OCI-LY3 (cell line): ENCODE data around the gene GLTP.

Experiments used
- H2AFZ ChIP-seq: fragments of 200-600, 300-600 bp; shearing (Covaris generic); 2 replicates; pipeline ENCODE4 v1.6.0; 2014; ENCODE audit warnings: antibody characterized with exemption, low read depth, low read length
- H3K27ac ChIP-seq: fragments of 200-600, 300-600 bp; sonication (generic); 2 replicates; pipeline ENCODE4 v1.5.1; 2014; ENCODE audit warnings: mild to moderate bottlenecking, low read length, moderate library complexity, mixed read lengths
- H3K27me3 ChIP-seq: fragments of 200-600, 300-600 bp; sonication (generic); 2 replicates; pipeline ENCODE4 v1.6.1; 2014; ENCODE audit warnings: low read depth, low read length, mixed read lengths
- H3K36me3 ChIP-seq: fragments of 200-600, 300-600 bp; sonication (generic); replicated peaks from 2 replicates; pipeline ENCODE3; 2014; ENCODE audit warnings: low read depth, low read length, mixed read lengths
- H3K4me1 ChIP-seq: fragments of 300-600, 200-600 bp; sonication (generic); 2 replicates; pipeline ENCODE4 v1.6.1; 2014; ENCODE audit warnings: low read length, mixed read lengths
- H3K4me2 ChIP-seq: fragments of 200-600, 300-600 bp; sonication (generic); 2 replicates; pipeline ENCODE4 v1.6.1; 2014; ENCODE audit warnings: low read length, mixed read lengths
- H3K4me3 ChIP-seq: fragments of 300-600, 200-600 bp; sonication (generic); 2 replicates; pipeline ENCODE4 v1.5.1; 2014; ENCODE audit warnings: antibody characterized with exemption, mild to moderate bottlenecking, low read length, moderate library complexity
- H3K79me2 ChIP-seq: fragments of 300-600, 200-600 bp; shearing (Covaris generic); 2 replicates; pipeline ENCODE4 v1.6.1; 2014; ENCODE audit warnings: mild to moderate bottlenecking, low read length, mixed read lengths
- H3K9ac ChIP-seq: fragments of 300-600, 200-600 bp; shearing (Covaris generic); 2 replicates; pipeline ENCODE4 v1.6.0; 2014; ENCODE audit warnings: mild to moderate bottlenecking, low read length, moderate library complexity
- H3K9me3 ChIP-seq: fragments of 200-600, 300-600 bp; shearing (Covaris generic); 2 replicates; pipeline ENCODE4 v1.6.1; 2014; ENCODE audit warnings: low read length, mixed read lengths; ENCODE audit not compliant: insufficient read depth
- H4K20me1 ChIP-seq: fragments of 200-600, 300-600 bp; sonication (generic); 2 replicates; pipeline ENCODE4 v1.6.1; 2016; ENCODE audit warnings: low read length, mixed read lengths; ENCODE audit not compliant: insufficient read depth
- EZH2phosphoT487 ChIP-seq: fragments of 200-600 bp; shearing (Covaris generic); IDR thresholded peaks from 2 replicates; pipeline ENCODE4 v1.6.1; 2018; ENCODE audit warnings: antibody characterized with exemption, mixed run types, low read depth
- TF ChIP-seq, protein P1 (sequence below): fragments of 200-600, 300-600 bp; sonication (generic); IDR thresholded peaks from 2 replicates; pipeline ENCODE4 v1.5.1; 2014; ENCODE audit warnings: antibody characterized with exemption, low read length, low read depth

The GLTP gene

GRCh38 chr12:109822416-109822815, 57.9 kb downstream of the GLTP start:
- Histone ChIP-seq H3K9ac (no peak overlapping the region), H3K4me1 (no peaks in the 10 kb centered on the region), H3K4me2 (no peak overlapping the region), H3K27me3 (peaks cover 42% of the 10 kb centered on the region), H3K4me3 (no peak overlapping the region), H3K27ac (no peak overlapping the region), H3K79me2 (no peaks in the 10 kb centered on the region), H3K36me3 (no peaks in the 10 kb centered on the region), H4K20me1 (no peaks in the 10 kb centered on the region), H2AFZ (no peak overlapping the region), H3K9me3 (no peaks in the 10 kb centered on the region)
- TF ChIP-seq, protein P1, sequence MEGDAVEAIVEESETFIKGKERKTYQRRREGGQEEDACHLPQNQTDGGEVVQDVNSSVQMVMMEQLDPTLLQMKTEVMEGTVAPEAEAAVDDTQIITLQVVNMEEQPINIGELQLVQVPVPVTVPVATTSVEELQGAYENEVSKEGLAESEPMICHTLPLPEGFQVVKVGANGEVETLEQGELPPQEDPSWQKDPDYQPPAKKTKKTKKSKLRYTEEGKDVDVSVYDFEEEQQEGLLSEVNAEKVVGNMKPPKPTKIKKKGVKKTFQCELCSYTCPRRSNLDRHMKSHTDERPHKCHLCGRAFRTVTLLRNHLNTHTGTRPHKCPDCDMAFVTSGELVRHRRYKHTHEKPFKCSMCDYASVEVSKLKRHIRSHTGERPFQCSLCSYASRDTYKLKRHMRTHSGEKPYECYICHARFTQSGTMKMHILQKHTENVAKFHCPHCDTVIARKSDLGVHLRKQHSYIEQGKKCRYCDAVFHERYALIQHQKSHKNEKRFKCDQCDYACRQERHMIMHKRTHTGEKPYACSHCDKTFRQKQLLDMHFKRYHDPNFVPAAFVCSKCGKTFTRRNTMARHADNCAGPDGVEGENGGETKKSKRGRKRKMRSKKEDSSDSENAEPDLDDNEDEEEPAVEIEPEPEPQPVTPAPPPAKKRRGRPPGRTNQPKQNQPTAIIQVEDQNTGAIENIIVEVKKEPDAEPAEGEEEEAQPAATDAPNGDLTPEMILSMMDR: no peak
- no peak for TF ChIP-seq EZH2phosphoT487

DNA sequence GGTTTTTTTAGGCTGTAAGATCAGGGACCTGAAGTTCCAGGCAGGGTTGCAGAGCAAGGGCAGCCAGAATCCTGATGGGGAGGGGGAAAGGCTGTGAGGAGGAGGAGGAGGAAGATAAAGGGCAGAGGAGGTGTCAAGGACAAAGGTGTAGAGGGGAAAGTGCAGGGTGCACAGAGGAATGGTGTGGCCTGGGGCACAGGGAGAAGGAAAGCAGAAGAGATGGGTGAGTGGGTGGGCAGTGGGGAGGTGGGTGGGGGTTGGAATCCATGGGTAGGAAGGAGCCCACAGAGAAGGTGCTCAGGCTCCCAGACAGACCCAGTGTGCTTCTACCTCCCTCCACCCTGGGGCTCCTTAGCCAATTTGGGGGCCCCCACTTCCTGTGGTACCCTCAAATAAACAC, 58.4 kb downstream of the GLTP start:
- H3K4me1 ChIP-seq: no peaks in the 10 kb centered on the region
- H3K27ac ChIP-seq: no peak overlapping the region
- no peaks in the 10 kb centered on the region for H3K9me3 ChIP-seq
- TF ChIP-seq EZH2phosphoT487: no peak
- TF ChIP-seq, protein P1: no peak
- no peaks in the 10 kb centered on the region for H4K20me1 ChIP-seq
- no peaks in the 10 kb centered on the region for H3K79me2 ChIP-seq
- no peak overlapping the region for H3K4me3 ChIP-seq
- H3K27me3 ChIP-seq: peaks cover 42% of the 10 kb centered on the region
- no peak overlapping the region for H2AFZ ChIP-seq
- H3K9ac ChIP-seq: no peak overlapping the region
- H3K4me2 ChIP-seq: no peak overlapping the region
- H3K36me3 ChIP-seq: no peaks in the 10 kb centered on the region

- Histone ChIP-seq H3K27me3 (peaks cover 37% of the 10 kb centered on the region), H3K4me1 (no peaks in the 10 kb centered on the region), H2AFZ (no peak overlapping the region), H4K20me1 (no peaks in the 10 kb centered on the region), H3K4me2 (no peak overlapping the region), H3K27ac (no peak overlapping the region), H3K36me3 (no peaks in the 10 kb centered on the region), H3K79me2 (no peaks in the 10 kb centered on the region), H3K4me3 (no peak overlapping the region), H3K9me3 (no peaks in the 10 kb centered on the region), H3K9ac (no peak overlapping the region)
- TF ChIP-seq, protein P1: no peak
Observed at GRCh38 chr12:109820816-109821381, 59.4 kb downstream of the GLTP start.

- Histone ChIP-seq H3K79me2 (no peaks in the 10 kb centered on the region), H4K20me1 (no peaks in the 10 kb centered on the region), H3K4me2 (no peak overlapping the region), H3K4me1 (no peaks in the 10 kb centered on the region), H3K27ac (no peak overlapping the region), H3K36me3 (no peaks in the 10 kb centered on the region), H3K4me3 (no peak overlapping the region), H3K9ac (no peak overlapping the region), H3K27me3 (peaks cover 29% of the 10 kb centered on the region), H2AFZ (no peak overlapping the region), H3K9me3 (no peaks in the 10 kb centered on the region)
- TF ChIP-seq EZH2phosphoT487: no peak
- TF ChIP-seq, protein P1: no peak
Observed at GRCh38 chr12:109818905-109819500, 61.3 kb downstream of the GLTP start.
